ENCODE results near the gene SFXN3. TPM values are rescaled to one million over a fixed set of nuclear protein-coding genes. Genes with fewer than 3 reads are reported as not detected.

The SFXN3 gene
- total RNA-seq, 3 donors from 2014 or later (not counting 1 experiment from before 2014, with no cell fraction given), result 59.7 to 74.5 (median 68.9) TPM

- Mint-ChIP-seq H3K36me3 (no peaks in the 10 kb centered on the region), H3K9me3 (no peaks in the 10 kb centered on the region), H3K4me3 (no peak overlapping the region), H3K4me1 (peaks cover 10% of the 10 kb centered on the region in 2 donors), H3K27ac (no peak overlapping the region), H3K27me3 (ENCODE audit: low read depth in 2 of 2) (peaks cover 4 to 8% of the 10 kb centered on the region in 2 donors)
- H3K4me1 ChIP-seq (ENCODE audit: control insufficient read depth, insufficient read depth, low read length), result peaks cover 8% of the 10 kb centered on the region
- TF ChIP-seq CTCF (IDR thresholded peaks at IDR 0.05), result no peak
- H3K4me3 ChIP-seq (ENCODE audit: low read length), result no peak overlapping the region
- intact Hi-C loops (cut with micrococcal nuclease), result no loop called here
- 96% methylated on average over 6 of the region's 6 CpGs for WGBS (ENCODE audit: insufficient coverage)
- no peaks in the 10 kb centered on the region for H3K27me3 ChIP-seq (ENCODE audit: control insufficient read depth, insufficient read depth, low read length)
- no peak for ATAC-seq
- no peak overlapping the region for H3K27ac ChIP-seq (ENCODE audit: low read length)
- H3K9me3 ChIP-seq (ENCODE audit: control insufficient read depth, insufficient read depth, low read length), result no peaks in the 10 kb centered on the region
- H3K36me3 ChIP-seq (ENCODE audit: control insufficient read depth, insufficient read depth, low read length), result peaks cover 4% of the 10 kb centered on the region
- no peak for DNase-seq
Observed at GRCh38 chr10:101008823-101009423, 22.1 kb upstream of the SFXN3 start.

GRCh38 chr10:101010329-101010728 lies 20.7 kb upstream of the SFXN3 start:
- H3K4me3 Mint-ChIP-seq, result no peak overlapping the region
- no peak overlapping the region for H3K27ac Mint-ChIP-seq
- peaks cover 8 to 15% of the 10 kb centered on the region in 2 donors for H3K27me3 Mint-ChIP-seq (ENCODE audit: low read depth in 2 of 2)
- H3K27me3 ChIP-seq (ENCODE audit: control insufficient read depth, insufficient read depth, low read length), result peaks cover under 1% of the 10 kb centered on the region
- peaks cover 4% of the 10 kb centered on the region for H3K36me3 ChIP-seq (ENCODE audit: control insufficient read depth, insufficient read depth, low read length)
- intact Hi-C loops (cut with micrococcal nuclease), result loop anchor here (5.0 kb wide), 1 partner anchor 338 kb away; no protein-coding TSS in a partner anchor
- no peak overlapping the region for H3K4me3 ChIP-seq (ENCODE audit: low read length)
- ATAC-seq (no peak), DNase-seq (no peak)
- peaks cover 8% of the 10 kb centered on the region for H3K4me1 ChIP-seq (ENCODE audit: control insufficient read depth, insufficient read depth, low read length)
- no peak for TF ChIP-seq CTCF (IDR thresholded peaks at IDR 0.05)
- H3K4me1 Mint-ChIP-seq, result peaks cover 10 to 16% of the 10 kb centered on the region in 2 donors
- H3K36me3 Mint-ChIP-seq, result no peaks in the 10 kb centered on the region
- H3K9me3 ChIP-seq (ENCODE audit: control insufficient read depth, insufficient read depth, low read length), result no peaks in the 10 kb centered on the region
- 93% methylated on average over 22 of the region's 22 CpGs for WGBS (ENCODE audit: insufficient coverage)
- H3K27ac ChIP-seq (ENCODE audit: low read length), result no peak overlapping the region
- no peaks in the 10 kb centered on the region for H3K9me3 Mint-ChIP-seq

GRCh38 chr10:101011517-101012423 lies 19.3 kb upstream of the SFXN3 start:
- no peak overlapping the region for H3K27ac Mint-ChIP-seq
- intact Hi-C loops (cut with micrococcal nuclease), result loop anchor here (5.0 kb wide), 1 partner anchor 339 kb away; no protein-coding TSS in a partner anchor
- Histone ChIP-seq H3K4me3 (ENCODE audit: low read length) (no peak overlapping the region), H3K4me1 (ENCODE audit: control insufficient read depth, insufficient read depth, low read length) (peaks cover 8% of the 10 kb centered on the region), H3K27ac (ENCODE audit: low read length) (no peak overlapping the region), H3K36me3 (ENCODE audit: control insufficient read depth, insufficient read depth, low read length) (peaks cover 2% of the 10 kb centered on the region), H3K9me3 (ENCODE audit: control insufficient read depth, insufficient read depth, low read length) (no peaks in the 10 kb centered on the region), H3K27me3 (ENCODE audit: control insufficient read depth, insufficient read depth, low read length) (peaks cover 4% of the 10 kb centered on the region)
- ATAC-seq, result no peak
- H3K4me3 Mint-ChIP-seq, result no peak overlapping the region
- no peaks in the 10 kb centered on the region for H3K36me3 Mint-ChIP-seq
- TF ChIP-seq CTCF (IDR thresholded peaks at IDR 0.05), result no peak
- no peak for DNase-seq
- H3K4me1 Mint-ChIP-seq, result peaks cover 10 to 16% of the 10 kb centered on the region in 2 donors
- WGBS (ENCODE audit: insufficient coverage), result 83% methylated on average over 22 of the region's 22 CpGs
- peaks cover 18 to 25% of the 10 kb centered on the region in 2 donors for H3K27me3 Mint-ChIP-seq (ENCODE audit: low read depth in 2 of 2)
- H3K9me3 Mint-ChIP-seq, result no peaks in the 10 kb centered on the region
